ENCODE measurements around the gene ADARB2.

DNA sequence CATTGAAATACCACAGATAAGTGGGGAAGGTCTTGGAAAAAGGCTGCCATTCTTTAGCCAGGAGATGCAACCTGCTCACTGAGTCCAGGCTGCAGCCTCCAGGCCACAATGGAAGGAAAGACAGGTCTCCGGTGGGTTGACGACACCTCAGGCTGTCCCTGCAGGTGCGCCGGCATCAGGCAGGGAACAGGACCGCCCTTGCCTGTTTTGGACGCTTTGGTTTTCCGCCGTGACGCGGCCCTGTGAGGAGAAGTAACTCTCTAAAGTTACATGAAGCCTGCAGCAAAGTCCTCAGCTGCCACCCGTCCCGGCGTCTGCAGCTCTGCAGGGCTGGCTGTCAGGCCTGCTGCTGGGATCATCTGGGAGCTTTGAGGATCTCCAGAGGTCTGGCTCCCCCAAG, 534.1 kb downstream of the ADARB2 start:
- TF ChIP-seq ATF2 (IDR thresholded peaks at IDR 0.05; ENCODE audit: low read length) (no peak), RAD21 (IDR thresholded peaks at IDR 0.05; ENCODE audit: insufficient read depth, low read depth, low read length) (no peak), MXI1 (IDR thresholded peaks at IDR 0.05; ENCODE audit: low read depth, low read length) (no peak), PAX5 (IDR thresholded peaks at IDR 0.05; ENCODE audit: borderline replicate concordance, low read depth, low read length) (no peak), CTCF (IDR thresholded peaks at IDR 0.05 in 2 of 3, conservative IDR thresholded peaks at IDR 0.05 in 1 of 3; ENCODE audit: control insufficient read depth in 2 of 3, extremely low read depth in 1 of 3, insufficient read depth in 1 of 3, low read depth in 3 of 3, low read length in 3 of 3) (no peak)

All from GM12878 (cell line).